H1 (cell line): Measurements from ENCODE around the gene PTEN. TPM values are rescaled to one million over a fixed set of nuclear protein-coding genes. Genes with fewer than 3 reads are reported as not detected.

Experiments
- CTCF ChIA-PET: fragments of 300-600 bp; sonication (Branson Sonifier 250); formaldehyde crosslinking; loops from one replicate; lab custom pipeline; 2021; ENCODE audit not compliant: partially characterized antibody; lab: Charles Lee
- POLR2A ChIA-PET: fragments of 300-600 bp; sonication (Branson Sonifier 250); formaldehyde crosslinking; loops from one replicate; lab custom pipeline; 2021; ENCODE audit warnings: inconsistent platforms; ENCODE audit not compliant: partially characterized antibody; lab: Charles Lee
- DNase-seq, 2 experiments: peaks; one replicate each; pipeline versions ENCODE4 v3.0.0 to v3.0.0-alpha.2; 2010 to 2022; ENCODE audit warnings: low spot score in 2 of 2, low read depth in 1 of 2, mixed read lengths in 1 of 2
- FAIRE-seq: peaks from 2 replicates; lab custom pipeline; 2011; peaks lifted over from hg19 to GRCh38; lab: Jason Lieb, UNC
- H2AFZ ChIP-seq: 2 replicates; pipeline ENCODE4 v1.8.1; 2012; ENCODE audit warnings: low read length, inconsistent platforms
- H2AK5ac ChIP-seq: 2 replicates; pipeline ENCODE4 v1.6.1; 2013; ENCODE audit warnings: low read depth, low read length
- H2BK120ac ChIP-seq: replicated peaks from 2 replicates; pipeline ENCODE3; 2013; ENCODE audit warnings: low read depth, low read length, inconsistent platforms
- H2BK12ac ChIP-seq: 2 replicates; pipeline ENCODE4 v1.6.1; 2013; ENCODE audit warnings: low read depth, low read length
- H2BK15ac ChIP-seq: 2 replicates; pipeline ENCODE4 v1.6.1; 2013; ENCODE audit warnings: low read length
- H2BK20ac ChIP-seq: 2 replicates; pipeline ENCODE4 v1.6.1; 2013; ENCODE audit warnings: low read length
- H2BK5ac ChIP-seq: 2 replicates; pipeline ENCODE4 v1.6.1; 2013; ENCODE audit warnings: low read depth, low read length
- H3K14ac ChIP-seq: 2 replicates; pipeline ENCODE4 v1.6.1; 2013; ENCODE audit warnings: inconsistent platforms; ENCODE audit not compliant: insufficient read length
- H3K18ac ChIP-seq: 2 replicates; pipeline ENCODE4 v1.6.1; 2013; ENCODE audit warnings: low read length; ENCODE audit errors: extremely low read depth
- H3K23ac ChIP-seq: 2 replicates; pipeline ENCODE4 v1.6.1; 2013; ENCODE audit warnings: inconsistent platforms; ENCODE audit not compliant: insufficient read length
- H3K23me2 ChIP-seq: 2 replicates; pipeline ENCODE4 v1.6.1; 2013; ENCODE audit warnings: low read depth, low read length
- H3K27ac ChIP-seq: 2 replicates; pipeline ENCODE4 v1.6.1; 2011; ENCODE audit warnings: low read depth, low read length, inconsistent platforms
- H3K27me3 ChIP-seq, 4 experiments: replicated peaks in 1 of 4; 1 replicate in 1 of 4; 2 replicates in 3 of 4; pipeline versions ENCODE4 v1.6.1 to v1.8.1; 2011 to 2013; ENCODE audit warnings: low read length in 3 of 4, mild to moderate bottlenecking in 3 of 4, inconsistent platforms in 2 of 4, mixed read lengths in 2 of 4, moderate library complexity in 1 of 4; ENCODE audit not compliant: control insufficient read depth in 3 of 4, insufficient read depth in 3 of 4; ENCODE audit errors: extremely low read depth in 1 of 4
- H3K36me3 ChIP-seq, 4 experiments: 2 replicates each; pipeline versions ENCODE4 v1.6.1 to v1.8.1; 2011 to 2013; ENCODE audit warnings: mild to moderate bottlenecking in 4 of 4, low read length in 3 of 4, moderate library complexity in 2 of 4, control low read depth in 1 of 4, inconsistent platforms in 1 of 4; ENCODE audit not compliant: insufficient read depth in 4 of 4, control insufficient read depth in 2 of 4
- H3K4ac ChIP-seq: replicated peaks from 2 replicates; pipeline ENCODE3; 2013; ENCODE audit warnings: low read length, low read depth, mixed read lengths, inconsistent platforms; ENCODE audit not compliant: insufficient read length
- H3K4me1 ChIP-seq, 4 experiments: replicated peaks in 1 of 4; 1 replicate in 1 of 4; 2 replicates in 3 of 4; pipeline versions ENCODE4 v1.6.1 to v1.8.1; 2011 to 2013; ENCODE audit warnings: low read length in 3 of 4, inconsistent platforms in 2 of 4, mixed read lengths in 1 of 4; ENCODE audit not compliant: insufficient read depth in 4 of 4, control insufficient read depth in 3 of 4
- H3K4me2 ChIP-seq, 2 experiments: 2 replicates each; pipeline versions ENCODE4 v1.6.1 to v1.8.1; 2011 to 2013; ENCODE audit warnings: low read depth in 2 of 2, low read length in 2 of 2, control low read depth in 1 of 2, inconsistent platforms in 1 of 2, mild to moderate bottlenecking in 1 of 2; ENCODE audit not compliant: insufficient read depth in 1 of 2
- H3K4me3 ChIP-seq, 4 experiments: fragments of 200-600, 300-600 bp in 1 of 4; sonication (generic), shearing (Covaris generic), sonication (Bioruptor Twin) in 1 of 4; 2 replicates each; pipeline versions ENCODE4 v1.5.1 to v1.8.1; 2011 to 2016; ENCODE audit warnings: low read length in 4 of 4, low read depth in 3 of 4, control low read depth in 2 of 4, inconsistent platforms in 2 of 4, mild to moderate bottlenecking in 2 of 4, mixed read lengths in 1 of 4, moderate library complexity in 1 of 4; ENCODE audit not compliant: insufficient read depth in 2 of 4; ENCODE audit errors: extremely low read depth in 1 of 4
- H3K56ac ChIP-seq: replicated peaks from 2 replicates; pipeline ENCODE3; 2013; ENCODE audit warnings: low read depth, mild to moderate bottlenecking, mixed read lengths, low read length, inconsistent platforms; ENCODE audit not compliant: insufficient read length
- H3K79me1 ChIP-seq: 2 replicates; pipeline ENCODE4 v1.6.1; 2013; ENCODE audit warnings: low read depth, low read length, control low read depth
- H3K79me2 ChIP-seq, 2 experiments: 2 replicates each; pipeline versions ENCODE4 v1.6.1 to v1.8.1; 2012 to 2013; ENCODE audit warnings: low read length in 2 of 2, mild to moderate bottlenecking in 2 of 2, inconsistent platforms in 1 of 2; ENCODE audit not compliant: insufficient read depth in 2 of 2, control insufficient read depth in 1 of 2
- H3K9ac ChIP-seq, 4 experiments: replicated peaks in 1 of 4; 1 replicate in 1 of 4; 2 replicates in 3 of 4; pipeline versions ENCODE4 v1.6.1 to v1.8.1; 2011 to 2013; ENCODE audit warnings: low read depth in 3 of 4, low read length in 3 of 4, control low read depth in 2 of 4, mild to moderate bottlenecking in 2 of 4, moderate library complexity in 2 of 4, inconsistent platforms in 1 of 4; ENCODE audit errors: extremely low read depth in 1 of 4
- H3K9me3 ChIP-seq, 2 experiments: 2 replicates each; pipeline versions ENCODE4 v1.6.1 to v1.8.1; 2012 to 2013; ENCODE audit warnings: mild to moderate bottlenecking in 2 of 2, moderate library complexity in 2 of 2, control low read depth in 1 of 2, inconsistent platforms in 1 of 2, low read depth in 1 of 2, low read length in 1 of 2, mixed read lengths in 1 of 2; ENCODE audit not compliant: insufficient read depth in 2 of 2
- H4K20me1 ChIP-seq, 2 experiments: replicated peaks in 1 of 2; 2 replicates each; pipeline versions ENCODE3 to v1.8.1; 2011 to 2013; ENCODE audit warnings: inconsistent platforms in 2 of 2, low read length in 2 of 2, mild to moderate bottlenecking in 1 of 2; ENCODE audit not compliant: insufficient read depth in 2 of 2, control insufficient read depth in 1 of 2
- H4K5ac ChIP-seq: 2 replicates; pipeline ENCODE4 v1.6.1; 2013; ENCODE audit warnings: low read length, low read depth, mixed read lengths, inconsistent platforms; ENCODE audit not compliant: insufficient read length
- H4K8ac ChIP-seq: 2 replicates; pipeline ENCODE4 v1.8.0; 2013; ENCODE audit warnings: mild to moderate bottlenecking, moderate library complexity, low read length, inconsistent platforms; ENCODE audit not compliant: insufficient read depth; ENCODE audit errors: extremely low read depth
- H4K91ac ChIP-seq: replicated peaks from 2 replicates; pipeline ENCODE3; 2013; ENCODE audit warnings: low read length, mixed read lengths, inconsistent platforms; ENCODE audit not compliant: insufficient read length
- SIX5 ChIP-seq: IDR thresholded peaks from 2 replicates; pipeline ENCODE4 v1.6.1; 2011; ENCODE audit warnings: mild to moderate bottlenecking, low read depth, low read length
- TAF1 ChIP-seq: IDR thresholded peaks from 2 replicates; pipeline ENCODE4 v1.6.1; 2011; ENCODE audit warnings: mild to moderate bottlenecking, low read depth, low read length
- WGBS, 2 experiments: shearing (Covaris generic) in 1 of 2; methylation state at CpG; one replicate each; pipeline versions ENCODE4 v1.1.6 to v1.1.7; 2013 to 2015; ENCODE audit warnings: low lambda C conversion rate in 2 of 2, mixed read lengths in 2 of 2, inconsistent platforms in 1 of 2, low coverage in 1 of 2, missing lambda C conversion rate in 1 of 2; ENCODE audit not compliant: insufficient replicate concordance in 2 of 2, insufficient coverage in 1 of 2, insufficient read length in 1 of 2; ENCODE audit errors: extremely low coverage in 1 of 2, missing lambda C conversion rate in 1 of 2; 5-methylcytosine and 5-hydroxymethylcytosine counted together
- polyA plus RNA-seq, 7 experiments: library from polyadenylated mRNA; depleted of rRNA in 3 of 7; stranded (reverse) in 5 of 7; unstranded in 2 of 7; fragments of >200 nt in 5 of 7; fragments of 200-250 nt in 2 of 7; gene quantifications; 1 replicate in 5 of 7; 2 replicates in 1 of 7; 4 replicates in 1 of 7; pipeline versions ENCODE4 v1.2.1 to v1.2.3, GENCODE V29; 2011 to 2013; ENCODE audit warnings: missing spikeins in 2 of 7, mixed read lengths in 2 of 7
- total RNA-seq: library from RNA; stranded (reverse); fragmentation: NEBNext Ultra II Directional; extraction: Animal tissue kit (Norgen Biotek cat#: 25700); gene quantifications from 2 replicates; pipeline ENCODE4 v1.2.1, GENCODE V29; 2021

Gene PTEN
- total and polyA plus RNA-seq, 2 of the 8 experiments (the other 6 are each of a cell fraction or from before 2014, with no cell fraction given) = 6.3 to 48.7 TPM

DNA sequence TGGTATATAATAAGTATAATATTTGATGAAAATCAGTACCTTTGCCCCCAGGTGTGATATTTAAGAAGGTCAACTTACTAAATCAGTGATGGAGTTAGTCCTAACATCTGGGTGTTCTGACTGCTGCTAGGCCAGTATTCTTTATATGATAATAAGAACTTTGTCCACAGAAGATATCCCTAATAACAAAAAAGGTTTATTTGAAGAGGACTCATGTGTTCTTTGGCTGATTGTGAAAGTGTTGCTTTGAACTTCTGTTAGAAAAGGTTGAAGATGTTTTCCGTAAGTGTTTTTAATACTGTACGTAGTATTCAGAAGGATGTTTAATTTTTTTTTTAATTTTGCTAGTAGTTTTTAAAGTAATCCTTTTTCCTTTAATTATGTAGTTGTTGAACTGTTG, 10.2 kb downstream of the PTEN start:
- no peaks in the 10 kb centered on the region for H3K79me1 ChIP-seq
- H3K18ac ChIP-seq = no peak overlapping the region
- H3K27me3 ChIP-seq = no peaks in the 10 kb centered on the region
- H2AK5ac ChIP-seq = no peak overlapping the region
- H4K8ac ChIP-seq = no peak overlapping the region
- no peak overlapping the region for H3K9ac ChIP-seq
- H3K4me1 ChIP-seq = peaks cover 0 to 4% (median 0%) of the 10 kb centered on the region in 4 experiments; a peak in 1 of 7 replicates
- no peak overlapping the region for H3K23ac ChIP-seq
- CTCF ChIA-PET = no interaction called here
- H2BK15ac ChIP-seq = no peak overlapping the region
- H3K79me2 ChIP-seq = peaks cover 5 to 98% of the 10 kb centered on the region in 2 experiments
- H3K56ac ChIP-seq = no peak overlapping the region
- POLR2A ChIA-PET = interaction anchor here (0.8 to 1.3 kb wide), 2 partner anchors 12 to 55 kb away, joined by 3 to 4 read pairs; partner anchors contain the start of gene ATAD1
- H3K36me3 ChIP-seq = no peaks in the 10 kb centered on the region
- H3K23me2 ChIP-seq = no peaks in the 10 kb centered on the region
- no peak overlapping the region for H3K4me3 ChIP-seq
- WGBS, 2 experiments = 98% methylated on average over 2 of the region's 2 CpGs; no CpG with 5 or more reads in 1 of the 2 experiments
- H2AFZ ChIP-seq = no peak overlapping the region
- H4K5ac ChIP-seq = no peak overlapping the region
- no peak overlapping the region for H3K27ac ChIP-seq
- H3K4me2 ChIP-seq = no peak overlapping the region
- no peak overlapping the region for H4K91ac ChIP-seq
- no peak overlapping the region for H3K4ac ChIP-seq
- H2BK120ac ChIP-seq = no peak overlapping the region
- H3K9me3 ChIP-seq = no peaks in the 10 kb centered on the region
- no peak overlapping the region for H2BK20ac ChIP-seq
- H4K20me1 ChIP-seq = peaks cover 6 to 8% of the 10 kb centered on the region in 2 experiments
- FAIRE-seq (no peak), DNase-seq (no peak)
- no peak overlapping the region for H3K14ac ChIP-seq
- no peak overlapping the region for H2BK12ac ChIP-seq
- H2BK5ac ChIP-seq = no peak overlapping the region
- TF ChIP-seq SIX5 (no peak), TAF1 (no peak)
